Lung (tissue), 12 donors: Measurements from ENCODE around the gene RANGAP1. TPM values are rescaled to one million over a fixed set of nuclear protein-coding genes. Genes with fewer than 3 reads are reported as not detected.
"Not testable (repeated sequence)": the region's sequence is repeated elsewhere in the genome, so short reads cannot be mapped to it uniquely, and the experiment has no call there.

ENCODE experiments used
- ATAC-seq: fragments of 200-7000 bp; cut with Tn5 transposase; one replicate; pipeline ENCODE4 v1.9.1; 2020; ENCODE audit warnings: moderate number of reproducible peaks; ENCODE audit not compliant: insufficient read depth, low FRiP score
- DNase-seq, 3 donors: peaks; one replicate each; pipeline ENCODE4 v3.0.0-alpha.2; 2013 to 2017
- H3K27ac ChIP-seq, 2 donors: one replicate each; pipeline ENCODE4 v1.5.1; 2013; ENCODE audit warnings: mild to moderate bottlenecking in 2 of 2, moderate library complexity in 2 of 2, control low read depth in 1 of 2, inconsistent platforms in 1 of 2, low read depth in 1 of 2, low read length in 1 of 2
- H3K27me3 ChIP-seq, 3 donors: one replicate each; pipeline ENCODE4 v1.5.1; 2013; ENCODE audit warnings: low read length in 2 of 3; ENCODE audit not compliant: control insufficient read depth in 3 of 3, insufficient read depth in 3 of 3
- H3K36me3 ChIP-seq, 4 donors: one replicate each; pipeline ENCODE4 v1.5.1; 2013; ENCODE audit warnings: low read length in 4 of 4, mild to moderate bottlenecking in 1 of 4, moderate library complexity in 1 of 4; ENCODE audit not compliant: control insufficient read depth in 4 of 4, insufficient read depth in 4 of 4
- H3K4me1 ChIP-seq, 5 donors: one replicate each; pipeline ENCODE4 v1.5.1; 2013; ENCODE audit warnings: low read length in 5 of 5, mild to moderate bottlenecking in 2 of 5, moderate library complexity in 1 of 5; ENCODE audit not compliant: control insufficient read depth in 5 of 5, insufficient read depth in 5 of 5
- H3K4me3 ChIP-seq: one replicate; pipeline ENCODE4 v1.5.1; 2013; ENCODE audit warnings: mild to moderate bottlenecking, control low read depth, moderate library complexity
- H3K9ac ChIP-seq, 2 donors: one replicate each; pipeline ENCODE4 v1.5.1; 2013; ENCODE audit warnings: low read length in 2 of 2, control low read depth in 1 of 2; ENCODE audit not compliant: insufficient read depth in 1 of 2
- H3K9me3 ChIP-seq, 4 donors: one replicate each; pipeline ENCODE4 v1.5.1; 2013; ENCODE audit warnings: low read length in 3 of 4, mild to moderate bottlenecking in 1 of 4, moderate library complexity in 1 of 4; ENCODE audit not compliant: control insufficient read depth in 4 of 4, insufficient read depth in 3 of 4
- WGBS, 2 donors: extraction: QIAGEN DNeasy Blood & Tissue Kit; methylation state at CpG; one replicate each; pipeline ENCODE4 v1.1.7; 2013; 5-methylcytosine and 5-hydroxymethylcytosine counted together
- polyA plus RNA-seq, 2 donors: library from polyadenylated mRNA; stranded (reverse); fragments of 200-250 nt; gene quantifications; one replicate each; pipeline ENCODE4 v1.2.1, GENCODE V29; 2013
- total RNA-seq, 2 donors: library from RNA; depleted of rRNA in 1 of 2; stranded (reverse); fragments of >200 nt in 1 of 2; gene quantifications; one replicate each; pipeline ENCODE4 v1.2.1, GENCODE V29; 2014 to 2021
- TF ChIP-seq, protein P1 (sequence below): IDR thresholded peaks from 2 replicates; pipeline ENCODE4 v1.5.1; 2012; ENCODE audit warnings: mild to moderate bottlenecking; ENCODE audit errors: control extremely low read depth, extremely low read depth
- donor health status: control.
- donor health status: control.
- donor health status: Bipolar disorder and iron deficiency.
- donor health status: healthy.
- donor health status: DM: yes; HTN: yes; CAD: no.

The RANGAP1 gene
- total and polyA plus RNA-seq, 4 donors, result 21.7 to 49.3 (median 41.2) TPM

- peaks cover 0 to 5% (median 2%) of the 10 kb centered on the region in 5 donors for H3K4me1 ChIP-seq
- DNase-seq, result no peak
- no peak overlapping the region for H3K27ac ChIP-seq
- no peak overlapping the region for H3K9ac ChIP-seq
- H3K36me3 ChIP-seq, result no peaks in the 10 kb centered on the region
- TF ChIP-seq, protein P1, sequence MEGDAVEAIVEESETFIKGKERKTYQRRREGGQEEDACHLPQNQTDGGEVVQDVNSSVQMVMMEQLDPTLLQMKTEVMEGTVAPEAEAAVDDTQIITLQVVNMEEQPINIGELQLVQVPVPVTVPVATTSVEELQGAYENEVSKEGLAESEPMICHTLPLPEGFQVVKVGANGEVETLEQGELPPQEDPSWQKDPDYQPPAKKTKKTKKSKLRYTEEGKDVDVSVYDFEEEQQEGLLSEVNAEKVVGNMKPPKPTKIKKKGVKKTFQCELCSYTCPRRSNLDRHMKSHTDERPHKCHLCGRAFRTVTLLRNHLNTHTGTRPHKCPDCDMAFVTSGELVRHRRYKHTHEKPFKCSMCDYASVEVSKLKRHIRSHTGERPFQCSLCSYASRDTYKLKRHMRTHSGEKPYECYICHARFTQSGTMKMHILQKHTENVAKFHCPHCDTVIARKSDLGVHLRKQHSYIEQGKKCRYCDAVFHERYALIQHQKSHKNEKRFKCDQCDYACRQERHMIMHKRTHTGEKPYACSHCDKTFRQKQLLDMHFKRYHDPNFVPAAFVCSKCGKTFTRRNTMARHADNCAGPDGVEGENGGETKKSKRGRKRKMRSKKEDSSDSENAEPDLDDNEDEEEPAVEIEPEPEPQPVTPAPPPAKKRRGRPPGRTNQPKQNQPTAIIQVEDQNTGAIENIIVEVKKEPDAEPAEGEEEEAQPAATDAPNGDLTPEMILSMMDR, result no peak
- H3K9me3 ChIP-seq, result no peaks in the 10 kb centered on the region
- no peak overlapping the region for H3K4me3 ChIP-seq
- 92 to 96% methylated on average over 9 of the region's 9 CpGs for WGBS, 2 donors
- no peak for ATAC-seq
- H3K27me3 ChIP-seq, result no peaks in the 10 kb centered on the region
Observed at GRCh38 chr22:41296826-41297667, 11.1 kb upstream of the RANGAP1 start.

DNA sequence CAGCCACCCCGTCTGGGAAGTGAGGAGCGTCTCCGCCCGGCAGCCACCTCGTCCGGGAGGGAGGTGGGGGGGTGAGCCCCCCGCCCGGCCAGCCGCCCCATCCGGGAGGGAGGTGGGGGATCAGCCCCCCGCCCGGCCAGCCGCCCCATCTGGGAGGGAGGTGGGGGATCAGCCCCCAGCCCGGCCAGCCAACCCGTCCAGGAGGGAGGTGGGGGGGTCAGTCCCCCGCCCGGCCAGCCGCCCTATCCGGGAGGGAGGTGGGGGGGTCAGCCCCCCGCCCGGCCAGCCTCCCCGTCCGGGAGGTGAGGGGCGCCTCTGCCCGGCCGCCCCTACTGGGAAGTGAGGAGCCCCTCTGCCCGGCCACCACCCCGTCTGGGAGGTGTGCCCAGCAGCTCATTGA lies 8.8 kb upstream of the RANGAP1 start:
- ATAC-seq, H3K4me3 ChIP-seq, H3K36me3 ChIP-seq, H3K27ac ChIP-seq, H3K9me3 ChIP-seq, DNase-seq, H3K27me3 ChIP-seq, H3K4me1 ChIP-seq, H3K9ac ChIP-seq: not testable (repeated sequence)
- 86 to 90% methylated on average over 2 to 16 of the region's 28 CpGs for WGBS, 2 donors

- TF ChIP-seq, protein P1, result no peak
- DNase-seq (peak in 1 of 3 donors; percentile 26), ATAC-seq (no peak)
- H3K4me3 ChIP-seq, result no peak overlapping the region
- 63 to 82% methylated on average over 8 of the region's 8 CpGs for WGBS, 2 donors
- H3K4me1 ChIP-seq, result peaks cover 0 to 10% (median 2%) of the 10 kb centered on the region in 5 donors
- no peaks in the 10 kb centered on the region for H3K36me3 ChIP-seq
- H3K27ac ChIP-seq, result peak overlapping the region in 1 of 2 donors; percentile 59
- no peaks in the 10 kb centered on the region for H3K27me3 ChIP-seq
- H3K9ac ChIP-seq, result no peak overlapping the region
- H3K9me3 ChIP-seq, result no peaks in the 10 kb centered on the region
Observed at GRCh38 chr22:41290262-41291221, 4.6 kb upstream of the RANGAP1 start.

DNA sequence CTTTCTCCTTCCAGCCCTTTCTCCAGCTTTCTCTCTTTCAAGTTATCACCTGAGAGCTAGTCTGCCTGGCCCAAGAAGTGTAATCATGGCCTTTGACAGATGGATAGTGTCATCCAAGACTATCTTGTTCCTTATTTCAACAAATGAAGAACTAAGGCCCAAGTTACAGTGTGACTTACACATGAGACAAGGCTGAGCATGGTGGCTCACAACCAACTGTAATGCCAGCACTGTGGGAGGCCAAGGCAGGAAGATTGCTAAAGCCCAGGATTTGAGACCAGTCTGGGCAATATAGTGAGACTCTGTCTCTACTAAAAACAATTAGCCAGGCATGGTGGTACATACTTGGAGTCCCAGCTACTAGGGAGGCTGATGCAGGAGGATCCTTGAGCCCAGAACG lies 3.7 kb upstream of the RANGAP1 start:
- Histone ChIP-seq H3K27me3 (no peaks in the 10 kb centered on the region), H3K4me1 (peaks cover 0 to 16% (median 8%) of the 10 kb centered on the region in 5 donors), H3K4me3 (no peak overlapping the region), H3K9ac (no peak overlapping the region), H3K36me3 (no peaks in the 10 kb centered on the region), H3K27ac (peak overlapping the region in 1 of 2 donors; percentile 17), H3K9me3 (no peaks in the 10 kb centered on the region)
- ATAC-seq (no peak), DNase-seq (no peak)
- TF ChIP-seq, protein P1, result no peak
- 96 to 98% methylated on average over 1 of the region's 1 CpG for WGBS, 2 donors
